Measurements from ENCODE around the gene NTNG2.

DNA sequence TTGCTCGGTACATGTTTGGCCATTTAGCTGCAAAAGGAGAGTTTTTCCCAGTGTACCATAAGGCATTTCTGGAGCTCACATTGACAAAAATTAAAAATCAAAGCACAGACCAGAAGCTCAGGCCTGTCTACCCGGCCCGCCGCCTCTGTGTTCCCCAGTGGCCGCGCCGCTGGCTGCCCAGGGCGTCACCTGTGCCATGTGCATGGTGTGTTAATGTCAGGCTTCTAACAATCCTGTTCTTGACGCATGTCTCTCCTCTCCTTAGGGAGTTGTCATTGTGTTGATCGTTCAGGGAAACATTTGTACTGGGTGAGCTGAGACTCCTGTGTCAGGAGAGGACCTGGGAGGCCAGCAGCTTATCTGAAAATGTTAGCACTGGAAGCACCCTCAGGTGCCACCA lies 9.6 kb upstream of the NTNG2 start:
- TF ChIP-seq, protein P1, sequence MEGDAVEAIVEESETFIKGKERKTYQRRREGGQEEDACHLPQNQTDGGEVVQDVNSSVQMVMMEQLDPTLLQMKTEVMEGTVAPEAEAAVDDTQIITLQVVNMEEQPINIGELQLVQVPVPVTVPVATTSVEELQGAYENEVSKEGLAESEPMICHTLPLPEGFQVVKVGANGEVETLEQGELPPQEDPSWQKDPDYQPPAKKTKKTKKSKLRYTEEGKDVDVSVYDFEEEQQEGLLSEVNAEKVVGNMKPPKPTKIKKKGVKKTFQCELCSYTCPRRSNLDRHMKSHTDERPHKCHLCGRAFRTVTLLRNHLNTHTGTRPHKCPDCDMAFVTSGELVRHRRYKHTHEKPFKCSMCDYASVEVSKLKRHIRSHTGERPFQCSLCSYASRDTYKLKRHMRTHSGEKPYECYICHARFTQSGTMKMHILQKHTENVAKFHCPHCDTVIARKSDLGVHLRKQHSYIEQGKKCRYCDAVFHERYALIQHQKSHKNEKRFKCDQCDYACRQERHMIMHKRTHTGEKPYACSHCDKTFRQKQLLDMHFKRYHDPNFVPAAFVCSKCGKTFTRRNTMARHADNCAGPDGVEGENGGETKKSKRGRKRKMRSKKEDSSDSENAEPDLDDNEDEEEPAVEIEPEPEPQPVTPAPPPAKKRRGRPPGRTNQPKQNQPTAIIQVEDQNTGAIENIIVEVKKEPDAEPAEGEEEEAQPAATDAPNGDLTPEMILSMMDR (IDR thresholded peaks at IDR 0.05; ENCODE audit: low read length), result no peak
- TF ChIP-seq EZH2 (IDR thresholded peaks at IDR 0.05; ENCODE audit: borderline replicate concordance, low read length), result no peak

Measured in OCI-LY1 (cell line).